ENCODE results near the gene SLC44A4.
"Not testable (repeated sequence)": the region's sequence is repeated elsewhere in the genome, so short reads cannot be mapped to it uniquely, and the experiment has no call there.

SLC44A4 gene

GRCh38 chr6:31825553-31825952, 53.2 kb downstream of the SLC44A4 start:
- DNase-seq: no peak

GRCh38 chr6:31823592-31824196, 55.1 kb downstream of the SLC44A4 start:
- DNase-seq: peak in 1 of 2 donors; percentile 35

- DNase-seq: peak; percentile 86 to 97
These were observed 56.6 kb downstream of the SLC44A4 start for GRCh38 chr6:31822036-31822821.

GRCh38 chr6:31821301-31822035, 57.3 kb downstream of the SLC44A4 start:
- peak; percentile 67 to 76 for DNase-seq

- DNase-seq: not testable (repeated sequence)
These were observed 58.4 kb downstream of the SLC44A4 start for GRCh38 chr6:31820399-31820798.

GRCh38 chr6:31819871-31820299, 58.9 kb downstream of the SLC44A4 start:
- no peak for DNase-seq

- not testable (repeated sequence) for DNase-seq
These were observed 60.8 kb downstream of the SLC44A4 start for GRCh38 chr6:31817929-31818511.

- DNase-seq: peak in 1 of 2 donors; percentile 52
These were observed 61.5 kb downstream of the SLC44A4 start for GRCh38 chr6:31817133-31817928.

GRCh38 chr6:31815025-31815838, 63.6 kb downstream of the SLC44A4 start, which contains the start of the genes HSPA1A and HSPA1L:
TSS of gene HSPA1A (plus strand) at chr6:31815543. CDS start at chr6:31815757, 214 bp downstream.
TSS of gene HSPA1L (minus strand) at chr6:31815283. CDS start at chr6:31811972, 3,311 bp downstream.
- DNase-seq: peak; percentile 95 to 97

- DNase-seq: peak; percentile 97 to 100
These were observed 64.1 kb downstream of the SLC44A4 start for GRCh38 chr6:31814677-31815024.

GRCh38 chr6:31813465-31813849, 65.3 kb downstream of the SLC44A4 start:
- DNase-seq: no peak

Data from inflammatory macrophage treated with lipopolysaccharide for 1 hour (primary cell).